DMS79 treated with DMSO at 0.1 percent for 48 hours (cell line): Measurements from ENCODE around the gene GJD4.

Experiments used
- DNase-seq: peaks from one replicate; lab custom pipeline; 2025; lab: John Stamatoyannopoulos, UW

The GJD4 gene

GRCh38 chr10:35579726-35580422, 25.3 kb upstream of the GJD4 start:
- no peak for DNase-seq

GRCh38 chr10:35580423-35580770, 24.7 kb upstream of the GJD4 start:
- no peak for DNase-seq

- DNase-seq, result no peak
Observed at GRCh38 chr10:35581655-35582054, 23.5 kb upstream of the GJD4 start.

GRCh38 chr10:35584946-35585345, 20.2 kb upstream of the GJD4 start:
- no peak for DNase-seq

GRCh38 chr10:35585356-35585755, 19.8 kb upstream of the GJD4 start:
- no peak for DNase-seq

- no peak for DNase-seq
Observed at GRCh38 chr10:35585903-35586535, 19.1 kb upstream of the GJD4 start.

- no peak for DNase-seq
Observed at GRCh38 chr10:35588836-35589235, 16.3 kb upstream of the GJD4 start.

- DNase-seq, result no peak
Observed at GRCh38 chr10:35592441-35592840, 12.7 kb upstream of the GJD4 start.

GRCh38 chr10:35594115-35595079, 10.7 kb upstream of the GJD4 start:
- DNase-seq, result no peak

- no peak for DNase-seq
Observed at GRCh38 chr10:35595106-35595505, 10.0 kb upstream of the GJD4 start.

- DNase-seq, result no peak
Observed at GRCh38 chr10:35598379-35598778, 6.8 kb upstream of the GJD4 start.

GRCh38 chr10:35600193-35600592, 4.9 kb upstream of the GJD4 start:
- no peak for DNase-seq

- no peak for DNase-seq
Observed at GRCh38 chr10:35606430-35606829, 1.3 kb downstream of the GJD4 start.

GRCh38 chr10:35607475-35608327, 2.6 kb downstream of the GJD4 start:
- DNase-seq, result no peak

- no peak for DNase-seq
Observed at GRCh38 chr10:35608328-35608672, 3.2 kb downstream of the GJD4 start.

GRCh38 chr10:35611750-35612149, 6.6 kb downstream of the GJD4 start:
- no peak for DNase-seq

GRCh38 chr10:35612385-35613106, 7.4 kb downstream of the GJD4 start:
- no peak for DNase-seq

GRCh38 chr10:35613107-35613440, 7.9 kb downstream of the GJD4 start:
- DNase-seq, result no peak

GRCh38 chr10:35613597-35614226, 8.6 kb downstream of the GJD4 start:
- DNase-seq, result no peak

- DNase-seq, result no peak
Observed at GRCh38 chr10:35614312-35614711, 9.2 kb downstream of the GJD4 start.

- no peak for DNase-seq
Observed at GRCh38 chr10:35626971-35627507, 21.9 kb downstream of the GJD4 start.
